MM.1S (cell line): ENCODE measurements around the gene FAP.

Source experiments
- EZH2 ChIP-seq: fragments of 300-600 bp; sonication (generic); optimal IDR thresholded peaks from 2 replicates; pipeline ENCODE3; 2017; ENCODE audit warnings: low read depth, mild to moderate bottlenecking, antibody characterized with exemption, low read length, mixed read lengths
- EZH2phosphoT487 ChIP-seq: fragments of 300-600 bp; sonication (generic); IDR thresholded peaks from 2 replicates; pipeline ENCODE4 v1.6.1; 2018; ENCODE audit warnings: antibody characterized with exemption, low read length
- TF ChIP-seq, protein P1 (sequence below): fragments of 300-600 bp; sonication (generic); IDR thresholded peaks from 2 replicates; pipeline ENCODE4 v1.5.1; 2016; ENCODE audit warnings: antibody characterized with exemption, low read length, mixed read lengths

DNA sequence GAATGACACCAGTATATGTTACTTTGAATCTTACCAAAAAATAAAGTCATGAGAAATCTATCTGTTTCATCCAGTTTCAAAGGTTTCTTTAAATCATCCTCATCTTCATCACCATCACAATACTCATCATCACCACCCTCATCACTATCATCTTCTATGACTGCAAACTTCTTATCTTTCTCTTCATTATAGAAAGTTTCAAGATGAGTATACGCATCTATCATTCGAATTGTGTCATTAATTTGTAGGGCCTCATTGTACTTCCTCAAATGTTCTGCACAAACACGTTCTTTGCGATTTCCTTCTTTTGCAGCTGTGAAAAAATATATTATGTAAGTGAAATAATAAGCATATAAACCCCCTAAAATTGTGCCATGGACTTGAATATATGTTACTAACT, 34.1 kb upstream of the FAP start:
- TF ChIP-seq, protein P1, sequence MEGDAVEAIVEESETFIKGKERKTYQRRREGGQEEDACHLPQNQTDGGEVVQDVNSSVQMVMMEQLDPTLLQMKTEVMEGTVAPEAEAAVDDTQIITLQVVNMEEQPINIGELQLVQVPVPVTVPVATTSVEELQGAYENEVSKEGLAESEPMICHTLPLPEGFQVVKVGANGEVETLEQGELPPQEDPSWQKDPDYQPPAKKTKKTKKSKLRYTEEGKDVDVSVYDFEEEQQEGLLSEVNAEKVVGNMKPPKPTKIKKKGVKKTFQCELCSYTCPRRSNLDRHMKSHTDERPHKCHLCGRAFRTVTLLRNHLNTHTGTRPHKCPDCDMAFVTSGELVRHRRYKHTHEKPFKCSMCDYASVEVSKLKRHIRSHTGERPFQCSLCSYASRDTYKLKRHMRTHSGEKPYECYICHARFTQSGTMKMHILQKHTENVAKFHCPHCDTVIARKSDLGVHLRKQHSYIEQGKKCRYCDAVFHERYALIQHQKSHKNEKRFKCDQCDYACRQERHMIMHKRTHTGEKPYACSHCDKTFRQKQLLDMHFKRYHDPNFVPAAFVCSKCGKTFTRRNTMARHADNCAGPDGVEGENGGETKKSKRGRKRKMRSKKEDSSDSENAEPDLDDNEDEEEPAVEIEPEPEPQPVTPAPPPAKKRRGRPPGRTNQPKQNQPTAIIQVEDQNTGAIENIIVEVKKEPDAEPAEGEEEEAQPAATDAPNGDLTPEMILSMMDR = no peak
- TF ChIP-seq EZH2 = no peak
- TF ChIP-seq EZH2phosphoT487 = no peak
